CD1c-positive myeloid dendritic cell (primary cell): ENCODE results near the gene CERS1.

Experiments
- DNase-seq: peaks from one replicate; pipeline ENCODE4 v3.0.0-alpha.2; 2016; ENCODE audit errors: extremely low spot score

The CERS1 gene

DNA sequence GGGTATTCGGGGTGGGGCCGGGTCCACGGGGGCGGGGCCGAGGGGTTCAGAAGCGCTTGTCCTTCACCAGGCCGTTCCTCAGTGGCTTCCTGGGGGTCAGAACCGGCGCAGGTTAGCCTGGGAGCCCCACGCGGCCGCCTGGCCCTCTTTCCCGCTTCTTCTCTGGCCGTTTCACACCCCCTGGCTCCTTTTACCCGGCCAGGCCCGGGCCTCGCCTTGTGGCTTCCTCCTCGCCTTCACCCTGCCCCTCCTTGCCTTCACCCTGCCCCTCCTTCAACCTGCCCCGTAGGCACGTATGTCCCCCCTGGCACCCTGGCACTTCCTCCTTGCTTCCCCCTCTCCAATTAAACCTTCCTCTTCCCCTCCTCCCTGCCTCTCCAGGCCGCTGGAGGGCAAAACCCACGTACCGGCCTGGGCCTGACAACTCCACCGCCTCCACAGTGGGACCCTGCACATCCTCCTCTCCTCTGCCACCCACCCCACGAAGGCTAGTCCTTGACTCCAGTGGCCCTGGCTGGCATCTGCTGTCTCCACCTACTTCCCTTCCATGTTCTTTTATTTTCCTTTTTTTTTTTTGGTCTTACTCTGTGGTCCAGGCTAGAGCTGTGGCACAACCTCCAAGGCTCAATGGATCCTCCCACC is 25.3 kb downstream of the CERS1 start:
- DNase-seq = no peak

GRCh38 chr19:18869781-18870530 is 26.0 kb downstream of the CERS1 start:
- DNase-seq = no peak

DNA sequence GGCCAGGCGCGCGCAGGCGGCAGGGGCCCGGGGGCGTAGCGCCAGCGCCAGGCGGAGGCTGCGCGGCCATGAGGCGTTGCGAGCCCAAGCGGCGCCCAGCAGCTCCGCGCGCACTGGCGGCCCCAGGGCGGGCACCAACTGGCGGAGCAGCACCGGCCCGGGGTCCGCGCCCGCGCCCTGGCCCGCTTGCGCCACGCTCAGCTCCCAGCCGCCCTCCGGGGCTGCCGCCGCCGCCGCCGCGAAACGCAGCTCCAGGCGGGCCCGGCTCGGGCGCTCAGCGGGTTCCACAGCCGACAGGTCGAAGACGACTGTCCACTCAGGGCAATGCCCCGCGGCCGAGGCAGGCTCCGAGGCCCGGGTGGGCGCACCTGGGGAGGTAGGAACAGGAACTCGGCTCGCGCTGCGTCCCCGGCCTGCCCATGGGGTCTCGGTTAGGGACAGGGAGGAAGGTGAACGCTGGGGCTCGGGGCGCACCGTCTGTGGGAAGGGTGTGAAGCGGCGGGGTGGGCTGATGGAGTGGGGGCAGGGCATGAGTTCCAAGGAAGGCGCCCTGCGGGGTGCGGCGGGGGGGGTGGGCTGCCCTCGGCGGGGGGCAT is 26.8 kb downstream of the CERS1 start:
- no peak for DNase-seq

DNA sequence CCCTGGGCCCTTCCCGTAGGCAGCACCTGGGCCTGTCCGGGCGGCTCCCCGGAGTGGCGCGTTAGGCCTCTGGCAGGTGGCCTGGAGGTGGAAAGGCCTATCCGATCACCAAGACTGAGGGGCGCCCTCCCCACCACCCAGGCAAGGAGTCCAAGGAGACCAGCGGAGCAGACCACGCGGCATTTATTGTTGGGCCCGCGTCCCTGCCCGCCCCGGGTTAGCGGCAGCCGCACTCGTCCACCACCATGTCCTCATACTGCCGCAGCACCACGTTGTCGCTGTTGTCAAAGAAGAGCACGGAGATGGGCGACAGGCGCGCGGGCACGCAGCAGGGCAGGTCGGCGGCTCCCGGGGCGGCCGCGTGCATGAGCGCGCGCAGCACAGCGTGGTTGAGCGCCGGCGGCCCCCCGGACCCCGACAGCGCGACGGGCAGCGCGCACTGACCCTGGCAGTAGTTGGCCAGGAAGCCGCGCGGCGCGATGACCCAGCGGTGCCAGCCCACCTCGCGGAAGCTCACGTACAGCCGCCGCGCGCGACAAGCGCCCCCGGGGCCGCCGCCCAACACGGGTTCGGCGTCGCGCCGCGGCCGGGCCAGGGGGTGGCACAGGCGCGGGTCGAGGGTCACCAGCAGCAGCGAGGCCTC is 27.5 kb downstream of the CERS1 start:
- no peak for DNase-seq

DNA sequence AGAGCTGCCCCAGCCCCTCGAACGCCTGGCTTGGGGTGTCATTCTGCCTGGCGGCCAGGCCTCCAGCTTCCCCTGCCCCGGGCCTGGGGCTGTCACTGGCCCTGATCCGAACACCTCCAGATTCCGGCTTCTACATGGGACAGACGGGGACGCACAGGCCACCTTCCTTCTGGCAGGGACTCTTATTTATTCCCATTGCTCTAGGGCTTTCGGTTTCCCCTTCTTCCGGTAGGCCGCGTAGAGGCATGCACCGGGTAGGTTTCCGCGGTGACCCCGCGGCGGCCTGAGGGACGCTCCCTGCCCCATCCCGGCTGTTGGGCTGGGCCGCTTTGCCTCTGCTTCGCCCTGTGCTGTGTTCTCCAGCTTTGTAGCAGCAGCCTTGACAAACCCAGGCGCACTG is 28.2 kb downstream of the CERS1 start:
- DNase-seq = no peak

DNA sequence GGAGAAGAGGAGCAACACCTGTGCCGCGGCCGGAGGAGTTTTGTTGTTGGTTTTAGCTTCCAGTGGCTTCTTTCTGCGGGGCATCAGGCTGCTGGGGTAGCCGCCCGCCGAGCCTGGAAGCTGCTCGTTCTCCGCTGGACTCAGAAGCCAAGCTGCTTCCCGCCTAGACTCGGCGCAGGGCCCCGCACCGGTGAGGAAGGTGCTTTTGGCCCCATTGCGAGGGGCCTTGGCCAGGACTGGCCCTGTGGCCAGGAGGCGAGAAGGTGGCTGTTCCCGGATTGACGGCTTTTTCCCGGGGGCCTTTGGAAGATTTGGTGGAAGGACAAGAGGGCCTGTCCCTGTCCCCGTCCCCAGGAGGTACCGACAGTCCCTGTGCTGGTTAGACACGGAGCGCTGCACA is 28.8 kb downstream of the CERS1 start:
- DNase-seq = no peak

DNA sequence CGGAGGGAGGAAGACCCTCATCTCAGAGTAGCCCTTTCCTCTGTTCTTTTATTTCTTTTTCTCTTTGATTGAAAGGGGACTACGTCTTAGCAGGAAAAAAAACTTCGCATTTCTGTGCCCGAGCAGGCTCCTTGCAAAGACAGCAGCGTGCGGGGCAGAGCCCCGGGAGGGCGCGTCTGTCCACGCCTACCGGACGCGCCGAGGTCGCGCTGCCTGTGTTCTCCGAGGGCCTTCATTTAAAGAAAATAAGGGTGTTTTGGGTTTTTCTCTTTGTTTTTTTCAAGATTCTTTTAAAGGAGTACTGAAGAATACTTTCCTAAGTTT is 29.2 kb downstream of the CERS1 start:
- no peak for DNase-seq

DNA sequence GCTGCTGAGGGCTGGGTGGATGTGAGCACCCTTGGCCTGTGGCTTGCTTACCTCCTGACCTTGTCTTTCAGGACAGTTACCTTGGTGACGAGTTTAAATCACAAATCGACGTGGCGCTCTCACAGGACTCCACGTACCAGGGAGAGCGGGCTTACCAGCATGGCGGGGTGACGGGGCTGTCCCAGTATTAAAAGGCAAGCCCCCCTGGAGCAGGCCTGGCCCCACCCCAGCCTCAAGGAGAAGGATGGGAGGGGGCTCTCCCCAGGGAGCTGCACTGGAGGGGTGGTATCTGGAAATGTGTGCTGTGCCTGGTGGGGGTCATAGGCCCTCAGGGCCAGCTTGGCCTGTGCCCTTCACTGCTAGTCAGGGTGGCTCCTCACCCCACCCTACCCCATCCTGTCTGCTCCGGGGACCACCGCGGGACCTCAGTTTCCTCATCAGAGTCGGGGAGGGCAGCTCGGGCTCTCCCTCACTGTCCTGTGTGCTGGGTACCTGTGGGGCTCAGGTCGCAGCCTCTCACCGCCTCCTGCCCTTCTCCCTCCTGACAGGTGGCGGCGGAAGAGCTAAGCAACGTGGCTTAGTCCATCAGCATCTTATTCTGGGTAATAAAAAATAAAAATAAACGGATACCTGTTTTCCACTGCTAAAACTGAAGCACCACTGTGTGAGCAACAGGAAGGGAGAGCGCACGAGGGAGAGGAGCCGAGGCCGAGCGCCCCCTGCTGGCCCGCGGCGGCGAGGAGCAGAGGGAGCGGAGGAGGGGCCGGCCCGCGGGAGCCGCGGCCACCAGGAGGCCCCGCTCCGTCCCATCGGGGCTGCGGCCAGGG is 29.8 kb downstream of the CERS1 start:
- DNase-seq = peak; percentile 71

DNA sequence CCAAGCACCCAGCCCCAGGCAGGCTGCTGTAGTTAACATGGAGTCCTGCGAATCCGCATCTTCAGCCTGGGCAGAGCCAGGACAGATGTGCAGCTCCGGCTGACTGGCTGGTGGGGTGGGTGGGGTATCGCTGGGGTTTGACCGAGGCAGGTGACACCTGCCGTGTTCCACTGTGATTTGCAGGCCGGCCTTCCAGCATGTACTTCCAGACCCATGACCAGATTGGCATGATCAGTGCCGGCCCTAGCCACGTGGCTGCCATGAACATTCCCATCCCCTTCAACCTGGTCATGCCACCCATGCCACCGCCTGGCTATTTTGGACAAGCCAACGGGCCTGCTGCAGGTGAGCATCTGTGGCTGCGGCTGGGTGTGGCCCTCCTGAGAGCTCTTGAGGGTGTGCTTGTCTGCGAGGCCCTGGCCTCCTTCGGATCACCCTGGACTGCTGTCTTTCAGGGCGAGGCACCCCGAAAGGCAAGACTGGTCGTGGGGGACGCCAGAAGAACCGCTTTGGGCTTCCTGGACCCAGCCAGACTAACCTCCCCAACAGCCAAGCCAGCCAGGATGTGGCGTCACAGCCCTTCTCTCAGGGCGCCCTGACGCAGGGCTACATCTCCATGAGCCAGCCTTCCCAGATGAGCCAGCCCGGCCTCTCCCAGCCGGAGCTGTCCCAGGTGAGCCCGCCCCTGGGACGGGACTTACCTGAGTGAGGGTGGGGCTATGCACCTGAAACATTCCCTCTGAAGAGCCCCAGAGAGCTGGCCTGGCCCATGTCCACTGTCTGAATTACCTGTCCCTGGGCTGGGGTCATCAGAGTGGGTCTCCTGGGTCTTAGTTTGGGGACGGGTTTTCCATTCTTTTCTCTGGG is 30.6 kb downstream of the CERS1 start:
- DNase-seq = no peak

DNA sequence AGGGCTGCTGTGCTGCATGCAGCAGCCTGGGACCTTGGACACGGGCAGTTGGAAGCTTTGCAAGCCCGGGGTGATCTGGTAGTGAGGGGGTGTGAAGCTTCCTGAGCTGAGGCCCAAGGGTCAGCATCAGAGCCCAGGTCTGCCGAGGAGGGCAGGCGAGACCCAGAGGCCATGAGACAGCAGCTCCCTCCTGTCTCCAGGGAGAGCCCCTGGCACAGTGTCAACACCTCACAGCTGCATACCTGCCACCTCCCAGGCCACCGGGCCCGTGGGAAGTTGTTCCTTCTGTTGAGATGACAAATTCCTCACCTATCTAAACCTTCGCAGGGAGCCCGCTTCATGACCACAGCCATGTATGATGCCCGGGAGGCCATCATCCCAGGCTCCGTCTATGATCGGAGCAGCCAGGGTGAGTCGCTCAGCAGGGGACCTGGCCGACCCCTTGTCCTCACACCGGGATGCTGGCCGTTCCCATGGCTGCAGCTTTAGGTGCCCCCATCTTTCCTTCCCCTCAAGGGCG is 32.1 kb downstream of the CERS1 start:
- DNase-seq = no peak

DNA sequence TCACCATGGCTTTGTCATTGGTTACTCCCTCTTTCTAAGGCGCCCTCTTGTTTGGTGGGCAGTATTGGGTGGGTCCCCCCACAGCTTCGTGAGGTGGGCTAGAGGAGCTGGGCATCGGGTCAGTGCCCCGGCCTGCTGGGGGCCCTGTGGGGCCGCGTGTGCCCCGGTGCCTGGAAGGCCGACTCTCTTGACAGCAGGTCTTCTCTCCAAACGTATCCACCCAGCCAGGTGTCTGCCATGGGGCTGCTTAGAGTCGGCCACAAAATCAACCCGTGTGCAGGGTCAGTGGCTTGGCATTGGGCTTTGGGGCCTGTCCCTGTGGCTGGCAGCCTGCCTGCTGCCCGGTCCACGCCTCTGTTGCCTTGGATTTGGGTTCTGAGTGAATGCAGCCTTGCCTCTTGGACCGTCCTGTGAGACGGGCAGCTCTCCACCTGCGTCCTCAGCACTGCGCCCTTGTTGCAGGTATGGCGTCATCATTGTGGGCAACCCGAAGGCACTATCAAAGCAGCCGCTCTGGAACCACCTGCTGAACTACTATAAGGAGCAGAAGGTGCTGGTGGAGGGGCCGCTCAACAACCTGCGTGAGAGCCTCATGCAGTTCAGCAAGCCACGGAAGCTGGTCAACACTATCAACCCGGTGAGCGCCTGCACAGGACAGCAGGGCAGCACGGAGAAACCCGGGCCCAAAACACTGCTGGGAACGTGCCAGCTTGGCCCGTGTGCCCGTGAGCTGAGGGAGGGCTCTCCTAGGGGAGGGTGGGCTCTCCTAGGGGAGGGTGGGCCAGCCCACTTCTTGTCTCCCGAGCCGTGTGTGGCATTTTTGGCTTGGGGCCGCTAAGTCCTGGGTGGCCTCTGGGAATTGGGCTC is 32.7 kb downstream of the CERS1 start:
- no peak for DNase-seq

DNA sequence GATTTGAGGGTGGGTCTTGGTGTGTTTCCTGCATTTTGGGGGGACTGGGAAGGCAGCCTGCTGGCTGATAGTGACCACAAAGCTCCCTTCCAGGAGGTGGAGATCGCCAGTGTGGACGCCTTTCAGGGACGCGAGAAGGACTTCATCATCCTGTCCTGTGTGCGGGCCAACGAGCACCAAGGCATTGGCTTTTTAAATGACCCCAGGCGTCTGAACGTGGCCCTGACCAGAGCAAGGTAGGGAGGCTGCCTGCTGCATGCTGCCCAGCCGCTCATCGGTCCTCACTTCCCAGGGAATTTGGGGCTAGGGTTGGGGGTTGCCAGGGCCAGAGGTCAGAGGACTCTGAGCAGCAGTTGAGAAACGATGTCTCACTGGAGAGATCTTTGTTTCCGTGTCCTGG is 34.0 kb downstream of the CERS1 start:
- DNase-seq = no peak

DNA sequence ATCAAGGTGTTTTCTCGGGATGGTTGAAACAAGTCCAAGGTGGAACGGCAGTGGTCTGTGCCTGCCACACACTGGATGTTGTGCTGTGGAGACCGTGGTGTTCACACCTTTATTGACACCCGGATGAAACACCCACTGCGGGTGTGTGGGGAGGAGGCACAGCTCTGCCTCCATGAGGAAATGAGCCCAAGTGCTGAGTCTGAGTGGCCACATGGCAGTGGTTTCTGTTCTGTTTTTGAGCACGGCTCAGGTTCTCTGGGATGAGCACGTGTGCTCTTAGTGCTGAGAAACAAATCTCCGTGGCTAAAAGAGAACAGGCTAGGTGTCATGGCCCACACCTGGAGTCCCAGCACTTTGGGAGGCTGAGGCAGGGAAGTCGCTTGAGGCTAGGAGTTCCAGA is 34.7 kb downstream of the CERS1 start:
- DNase-seq = peak; percentile 77

DNA sequence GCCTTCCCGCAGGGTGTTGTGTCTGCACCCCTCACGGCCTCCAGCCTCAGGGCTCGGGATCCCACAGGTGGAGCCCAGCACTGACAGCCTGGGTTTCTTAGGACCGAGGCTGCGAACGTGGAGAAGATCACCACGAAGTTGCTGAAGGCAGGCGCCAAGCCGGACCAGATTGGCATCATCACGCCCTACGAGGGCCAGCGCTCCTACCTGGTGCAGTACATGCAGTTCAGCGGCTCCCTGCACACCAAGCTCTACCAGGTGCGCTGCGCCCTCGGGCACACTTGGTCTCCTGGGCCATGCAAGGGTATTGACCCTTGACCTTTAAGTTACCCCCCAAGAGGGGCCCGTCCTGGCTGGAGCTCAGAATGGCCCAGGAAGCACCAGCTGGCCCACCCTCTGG is 35.2 kb downstream of the CERS1 start:
- DNase-seq = no peak

DNA sequence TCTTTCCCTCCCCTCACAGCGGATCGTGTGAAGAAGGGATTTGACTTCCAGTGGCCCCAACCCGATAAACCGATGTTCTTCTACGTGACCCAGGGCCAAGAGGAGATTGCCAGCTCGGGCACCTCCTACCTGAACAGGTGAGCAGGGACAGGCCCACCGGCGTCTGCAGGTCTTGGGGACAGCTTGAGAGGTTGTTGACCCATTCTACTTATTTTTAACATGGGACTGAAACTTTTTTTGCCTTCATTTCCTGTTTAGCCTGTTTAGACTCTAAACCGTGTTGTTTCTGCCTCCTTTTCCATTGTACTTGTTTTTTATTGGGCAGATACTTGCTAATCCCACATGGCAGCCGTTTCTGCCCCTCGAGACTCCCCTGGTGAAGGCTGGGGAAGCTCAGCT is 35.7 kb downstream of the CERS1 start:
- no peak for DNase-seq

- no peak for DNase-seq
These were observed 36.2 kb downstream of the CERS1 start for GRCh38 chr19:18859676-18860301.

DNA sequence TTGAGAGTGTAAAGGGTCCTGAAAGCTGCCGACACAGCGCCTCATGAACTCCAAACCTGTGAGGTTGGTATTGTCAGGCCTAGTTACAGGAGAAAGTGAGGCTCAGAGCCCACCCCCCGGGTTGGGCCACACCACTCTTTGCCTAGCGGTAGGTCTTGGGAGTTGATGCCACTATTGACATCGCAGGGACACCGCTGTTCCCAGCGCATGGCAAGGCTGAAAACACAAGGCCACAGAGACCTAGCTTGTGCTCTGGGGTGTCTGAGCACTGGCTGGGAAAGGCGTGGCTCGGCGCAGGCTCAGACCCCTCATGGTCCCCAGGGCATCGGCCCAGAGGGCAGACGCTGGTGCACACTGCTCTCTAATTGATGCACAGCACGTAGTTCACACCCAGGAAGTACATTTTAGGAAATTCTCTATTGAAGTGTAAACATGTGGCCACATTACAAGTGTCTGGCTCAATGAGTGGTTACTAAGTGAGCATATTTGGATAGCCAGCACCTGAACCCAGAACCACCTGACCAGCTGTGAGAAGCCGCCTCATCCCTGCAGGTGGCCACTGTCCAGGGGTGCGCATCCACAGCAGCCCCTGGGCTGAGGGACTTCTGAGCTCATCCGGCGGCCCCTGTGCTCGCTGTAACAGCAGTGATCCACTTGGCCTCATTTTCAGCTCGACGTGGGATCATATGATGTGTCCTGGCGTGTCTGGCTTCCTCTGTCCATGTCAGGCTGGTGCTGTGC is 36.9 kb downstream of the CERS1 start:
- DNase-seq = no peak

DNA sequence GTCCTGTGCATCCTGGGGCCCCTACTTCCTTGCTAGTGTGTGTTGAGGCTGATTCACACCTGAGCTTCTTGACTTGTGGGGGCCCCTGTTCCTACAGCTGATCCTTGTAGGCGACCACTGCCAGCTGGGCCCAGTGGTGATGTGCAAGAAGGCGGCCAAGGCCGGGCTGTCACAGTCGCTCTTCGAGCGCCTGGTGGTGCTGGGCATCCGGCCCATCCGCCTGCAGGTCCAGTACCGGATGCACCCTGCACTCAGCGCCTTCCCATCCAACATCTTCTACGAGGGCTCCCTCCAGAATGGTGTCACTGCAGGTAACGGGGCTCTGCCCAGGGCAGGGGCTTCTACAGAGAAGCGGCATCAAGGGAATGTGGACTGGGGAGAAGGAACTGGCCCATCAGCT is 38.7 kb downstream of the CERS1 start:
- DNase-seq = no peak
